Measurements from ENCODE around the gene FGFR2.

DNA sequence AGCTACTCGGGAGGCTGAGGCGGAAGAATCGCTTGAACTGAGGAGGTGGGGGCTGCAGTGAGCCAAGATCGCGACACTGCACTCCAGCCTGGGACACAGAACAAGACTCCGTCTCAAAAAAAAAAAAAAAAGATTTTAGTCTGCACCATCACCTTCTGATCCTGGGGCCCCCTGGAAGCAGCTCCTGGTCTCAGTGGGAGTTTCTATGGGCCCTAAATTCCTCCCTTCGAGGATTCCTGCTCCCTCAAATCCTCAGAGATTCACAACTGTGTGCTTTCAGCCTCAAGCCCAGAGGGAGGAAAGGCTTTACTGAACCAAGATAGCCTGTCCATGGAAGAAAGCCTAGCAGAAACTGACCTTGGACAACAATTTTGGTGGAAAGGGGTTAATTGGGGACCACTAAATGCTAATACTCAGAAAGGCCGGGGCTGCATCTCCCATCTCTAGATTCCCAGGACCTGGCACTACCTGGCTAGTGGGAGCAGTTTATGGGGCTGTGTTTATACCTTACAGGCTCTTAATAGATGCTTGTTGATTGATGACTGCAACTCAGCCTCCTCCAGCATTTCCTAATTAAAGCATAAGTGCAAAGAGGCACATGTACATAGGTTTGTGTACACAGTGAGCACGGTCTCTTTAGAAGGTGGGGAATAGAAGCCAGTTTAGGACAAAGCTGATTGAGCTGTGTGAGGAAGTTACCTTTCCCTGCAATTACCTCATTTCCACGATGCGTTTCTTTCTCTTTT is 9.2 kb upstream of the FGFR2 start:
- no peak for TF ChIP-seq ZFX (IDR thresholded peaks at IDR 0.05)
- TF ChIP-seq, protein P1, sequence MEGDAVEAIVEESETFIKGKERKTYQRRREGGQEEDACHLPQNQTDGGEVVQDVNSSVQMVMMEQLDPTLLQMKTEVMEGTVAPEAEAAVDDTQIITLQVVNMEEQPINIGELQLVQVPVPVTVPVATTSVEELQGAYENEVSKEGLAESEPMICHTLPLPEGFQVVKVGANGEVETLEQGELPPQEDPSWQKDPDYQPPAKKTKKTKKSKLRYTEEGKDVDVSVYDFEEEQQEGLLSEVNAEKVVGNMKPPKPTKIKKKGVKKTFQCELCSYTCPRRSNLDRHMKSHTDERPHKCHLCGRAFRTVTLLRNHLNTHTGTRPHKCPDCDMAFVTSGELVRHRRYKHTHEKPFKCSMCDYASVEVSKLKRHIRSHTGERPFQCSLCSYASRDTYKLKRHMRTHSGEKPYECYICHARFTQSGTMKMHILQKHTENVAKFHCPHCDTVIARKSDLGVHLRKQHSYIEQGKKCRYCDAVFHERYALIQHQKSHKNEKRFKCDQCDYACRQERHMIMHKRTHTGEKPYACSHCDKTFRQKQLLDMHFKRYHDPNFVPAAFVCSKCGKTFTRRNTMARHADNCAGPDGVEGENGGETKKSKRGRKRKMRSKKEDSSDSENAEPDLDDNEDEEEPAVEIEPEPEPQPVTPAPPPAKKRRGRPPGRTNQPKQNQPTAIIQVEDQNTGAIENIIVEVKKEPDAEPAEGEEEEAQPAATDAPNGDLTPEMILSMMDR (conservative IDR thresholded peaks at IDR 0.05) = no peak

Measured in C4-2B (cell line).